Stimulated activated CD8-positive, alpha-beta memory T cell treated with anti-CD3 and anti-CD28 coated beads, Interleukin-12 subunit alpha, Interleukin-12 subunit beta, amount 100 ng/mL, for 4 hours (primary cell): ENCODE measurements around the gene ANKRD60.

Experiments
- DNase-seq: peaks from one replicate; pipeline ENCODE4 v3.0.0-alpha.2; 2020; ENCODE audit warnings: low read depth

Gene ANKRD60

GRCh38 chr20:58244517-58245030 is 16.1 kb upstream of the ANKRD60 start:
- DNase-seq, result no peak

GRCh38 chr20:58243653-58244410 is 15.4 kb upstream of the ANKRD60 start:
- DNase-seq, result no peak

GRCh38 chr20:58242824-58243223 is 14.4 kb upstream of the ANKRD60 start:
- DNase-seq, result no peak

- no peak for DNase-seq
Observed at GRCh38 chr20:58241766-58242465, 13.5 kb upstream of the ANKRD60 start.

GRCh38 chr20:58240471-58240870 is 12.0 kb upstream of the ANKRD60 start:
- DNase-seq, result no peak

GRCh38 chr20:58239216-58239615 is 10.8 kb upstream of the ANKRD60 start:
- no peak for DNase-seq

- DNase-seq, result no peak
Observed at GRCh38 chr20:58238490-58238889, 10.0 kb upstream of the ANKRD60 start.

- no peak for DNase-seq
Observed at GRCh38 chr20:58237318-58238132, 9.1 kb upstream of the ANKRD60 start.

GRCh38 chr20:58236612-58237317 is 8.3 kb upstream of the ANKRD60 start:
- peak; percentile 75 for DNase-seq

- no peak for DNase-seq
Observed at GRCh38 chr20:58235010-58235409, 6.6 kb upstream of the ANKRD60 start.

- no peak for DNase-seq
Observed at GRCh38 chr20:58233881-58234528, 5.6 kb upstream of the ANKRD60 start.

GRCh38 chr20:58233393-58233792 is 4.9 kb upstream of the ANKRD60 start:
- no peak for DNase-seq

- no peak for DNase-seq
Observed at GRCh38 chr20:58231683-58232082, 3.2 kb upstream of the ANKRD60 start.

GRCh38 chr20:58229198-58229798 is 845 bp upstream of the ANKRD60 start:
- DNase-seq, result no peak

- DNase-seq, result no peak
Observed at GRCh38 chr20:58228103-58228483, 360 bp downstream of the ANKRD60 start.

GRCh38 chr20:58227391-58228102 is 906 bp downstream of the ANKRD60 start:
- DNase-seq, result no peak

- DNase-seq, result no peak
Observed at GRCh38 chr20:58225452-58226200, 2.8 kb downstream of the ANKRD60 start.

- no peak for DNase-seq
Observed at GRCh38 chr20:58224974-58225373, 3.5 kb downstream of the ANKRD60 start.

- DNase-seq, result no peak
Observed at GRCh38 chr20:58224097-58224496, 4.4 kb downstream of the ANKRD60 start.
